Measurements from ENCODE around the gene TRAPPC13. TPM values are rescaled to one million over a fixed set of nuclear protein-coding genes. Genes with fewer than 3 reads are reported as not detected.

TRAPPC13 gene
- total and polyA plus RNA-seq, 2 of the 4 experiments (the other 2 are of a cell fraction), result 10.1 to 17.2 TPM

DNA sequence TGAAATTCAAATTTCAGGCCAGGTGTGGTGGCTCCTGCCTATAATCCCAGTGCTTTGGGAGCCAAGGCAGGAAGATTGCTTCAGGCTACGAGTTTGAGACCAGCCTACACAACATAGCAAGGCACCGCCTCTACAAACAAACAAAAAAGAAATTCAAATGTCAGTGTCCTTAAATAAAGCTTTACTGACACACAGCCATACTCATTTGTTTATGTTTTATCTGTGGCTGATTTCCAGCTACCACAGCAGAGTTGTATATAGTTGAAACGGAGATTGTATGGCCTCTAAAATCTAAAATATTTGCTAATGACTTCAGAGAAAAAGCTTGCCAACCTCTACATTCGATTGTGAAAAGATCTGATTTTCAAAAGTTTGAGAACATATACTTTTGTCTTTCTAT lies 15.4 kb downstream of the TRAPPC13 start:
- H4K20me1 ChIP-seq (ENCODE audit: insufficient read depth, low read length), result no peaks in the 10 kb centered on the region
- H3K9ac ChIP-seq (ENCODE audit: low read depth, low read length), result no peak overlapping the region
- dilution Hi-C loops (cut with HindIII; ENCODE audit: low sequenced_read_pairs, unreplicated experiment), result no loop called here
- no peak overlapping the region for H4K8ac ChIP-seq (ENCODE audit: low read depth in 2 of 2, low read length in 2 of 2)
- H3K27ac ChIP-seq (ENCODE audit: insufficient read depth, low read length), result no peak overlapping the region
- H2BK15ac ChIP-seq (ENCODE audit: low read depth, low read length), result no peak overlapping the region
- H3K56ac ChIP-seq (ENCODE audit: extremely low read depth, insufficient read depth, low read length), result no peak overlapping the region
- H3K4me1 ChIP-seq (ENCODE audit: control insufficient read depth, insufficient read depth, low read length), result no peaks in the 10 kb centered on the region; the same call in 1 of the 2 replicates
- H3K9me1 ChIP-seq (ENCODE audit: insufficient read depth, low read length), result peaks cover 2% of the 10 kb centered on the region; the same call in 1 of the 2 replicates
- CTCF ChIA-PET, result interaction anchor here (0.8 kb wide), 1 partner anchor 8 kb away, joined by 3 read pairs; no protein-coding TSS in a partner anchor
- peaks cover 12% of the 10 kb centered on the region for H3K36me3 ChIP-seq (ENCODE audit: control insufficient read depth, insufficient read depth, low read length)
- no CpG with 5 or more reads among the region's 4 CpGs for WGBS, 2 experiments (ENCODE audit: extremely low coverage in 2 of 2, insufficient read length in 1 of 2)
- H2AK9ac ChIP-seq (replicated peaks; ENCODE audit: low read depth, low read length, poor library complexity), result no peak overlapping the region
- intact Hi-C loops (cut with micrococcal nuclease), result no loop called here
- no peak overlapping the region for H3K23ac ChIP-seq (ENCODE audit: low read depth, low read length)
- no peak overlapping the region for H3K18ac ChIP-seq (ENCODE audit: low read depth, low read length)
- POLR2A ChIA-PET (ENCODE audit: unreplicated experiment), result no interaction called here
- BruUV-seq (replicated peaks), result no TSS peak
- H3K4ac ChIP-seq (ENCODE audit: low read depth, low read length), result no peak overlapping the region
- no peak for TF ChIP-seq RAD21 (IDR thresholded peaks at IDR 0.05; ENCODE audit: low read length)
- TF ChIP-seq MXI1 (IDR thresholded peaks at IDR 0.05; ENCODE audit: borderline replicate concordance, low read depth, low read length), result no peak
- no peak for TF ChIP-seq CHD1 (IDR thresholded peaks at IDR 0.05; ENCODE audit: low read depth, low read length)
- no peak for TF ChIP-seq ELK1 (IDR thresholded peaks at IDR 0.05; ENCODE audit: borderline replicate concordance, low read depth, low read length)
- no peak for TF ChIP-seq RFX5 (IDR thresholded peaks at IDR 0.05; ENCODE audit: low read depth, low read length)
- TF ChIP-seq RCOR1 (IDR thresholded peaks at IDR 0.05; ENCODE audit: insufficient replicate concordance, low read length), result no peak
- TF ChIP-seq SMC3 (IDR thresholded peaks at IDR 0.05; ENCODE audit: low read depth, low read length), result no peak
- no peak overlapping the region for H3K14ac ChIP-seq (replicated peaks; ENCODE audit: low read depth, low read length)
- H4K5ac ChIP-seq (ENCODE audit: low read depth, low read length), result no peak overlapping the region
- no peak overlapping the region for H2BK120ac ChIP-seq (ENCODE audit: low read depth, low read length)
- ATAC-seq (ENCODE audit: low read depth) (peak; percentile 60), DNase-seq (peak; percentile 62)
- H3K9me3 ChIP-seq (ENCODE audit: control insufficient read depth, insufficient read depth, low read length), result no peaks in the 10 kb centered on the region
- no peak overlapping the region for H2AK5ac ChIP-seq (ENCODE audit: low read depth, low read length)
- H3K4me3 ChIP-seq (ENCODE audit: insufficient read depth, low read depth, low read length), result no peak overlapping the region
- no peak overlapping the region for H2BK20ac ChIP-seq (ENCODE audit: low read depth, low read length)
- H3K4me2 ChIP-seq (ENCODE audit: low read depth, low read length), result no peak overlapping the region
- H2BK5ac ChIP-seq (ENCODE audit: low read depth, low read length, poor library complexity, severe bottlenecking), result no peak overlapping the region
- no peaks in the 10 kb centered on the region for H3K27me3 ChIP-seq (ENCODE audit: control insufficient read depth, insufficient read depth, low read length)
- H3K79me1 ChIP-seq (ENCODE audit: low read depth in 1 of 2, low read length in 2 of 2), result peaks cover 5 to 8% of the 10 kb centered on the region in 2 experiments; a peak in 3 of 4 replicates
- in situ Hi-C loops (cut with MboI; ENCODE audit: low sequenced_read_pairs), result no loop called here
- H4K91ac ChIP-seq (ENCODE audit: insufficient read depth, low read depth, low read length), result no peak overlapping the region
- H2AFZ ChIP-seq (replicated peaks; ENCODE audit: low read length, poor library complexity), result no peak overlapping the region
